Urinary bladder (tissue), 4 donors: ENCODE measurements around the gene CTNND1. TPM values are rescaled to one million over a fixed set of nuclear protein-coding genes. Genes with fewer than 3 reads are reported as not detected.
A peak's percentile ranks its signal among the peaks of the same experiment; 100 is the strongest.

Source experiments
- DNase-seq: peaks from one replicate; pipeline ENCODE4 v3.0.0-alpha.2; 2015; ENCODE audit errors: extremely low spot score
- H3K27ac ChIP-seq: one replicate; pipeline ENCODE4 v1.5.1; 2013; ENCODE audit warnings: low read depth, mild to moderate bottlenecking, moderate library complexity
- H3K36me3 ChIP-seq: one replicate; pipeline ENCODE4 v1.6.1; 2013; ENCODE audit warnings: mild to moderate bottlenecking, moderate library complexity; ENCODE audit not compliant: insufficient read depth
- H3K4me1 ChIP-seq: one replicate; pipeline ENCODE4 v1.6.1; 2013; ENCODE audit warnings: mild to moderate bottlenecking, moderate library complexity; ENCODE audit not compliant: insufficient read depth
- H3K4me3 ChIP-seq: one replicate; pipeline ENCODE4 v1.5.1; 2013; ENCODE audit warnings: low read depth, low read length
- WGBS: extraction: QIAGEN DNeasy Blood & Tissue Kit; methylation state at CpG from one replicate; pipeline ENCODE4 v1.1.7; 2013; 5-methylcytosine and 5-hydroxymethylcytosine counted together
- polyA plus RNA-seq: library from polyadenylated mRNA; stranded (reverse); fragments of 200-250 nt; gene quantifications from one replicate; pipeline ENCODE4 v1.2.3, GENCODE V29; 2013
- total RNA-seq: library from RNA; depleted of rRNA; stranded (reverse); fragments of >200 nt; gene quantifications from one replicate; pipeline ENCODE4 v1.2.3, GENCODE V29; 2014
- donor health status: healthy with polysubstance abuse.
- donor health status: healthy.

CTNND1 gene
- total and polyA plus RNA-seq, 2 donors, result 72.8 to 176 TPM

- H3K4me3 ChIP-seq, result no peak overlapping the region
- H3K27ac ChIP-seq, result peak overlapping the region; percentile 38
- peaks cover 2% of the 10 kb centered on the region for H3K36me3 ChIP-seq
- DNase-seq, result no peak
- peaks cover 5% of the 10 kb centered on the region for H3K4me1 ChIP-seq
These were observed 27.1 kb downstream of the CTNND1 start for GRCh38 chr11:57788703-57789088.

GRCh38 chr11:57791321-57792059 is 29.9 kb downstream of the CTNND1 start:
- H3K36me3 ChIP-seq, result peaks cover 3% of the 10 kb centered on the region
- H3K27ac ChIP-seq, result peak overlapping the region; percentile 53
- peaks cover 5% of the 10 kb centered on the region for H3K4me1 ChIP-seq
- DNase-seq, result no peak
- no peak overlapping the region for H3K4me3 ChIP-seq
- WGBS, result 86% methylated on average over 22 of the region's 22 CpGs

GRCh38 chr11:57792060-57792541 is 30.5 kb downstream of the CTNND1 start:
- H3K4me1 ChIP-seq, result peaks cover 5% of the 10 kb centered on the region
- peaks cover 6% of the 10 kb centered on the region for H3K36me3 ChIP-seq
- H3K4me3 ChIP-seq, result no peak overlapping the region
- no peak overlapping the region for H3K27ac ChIP-seq
- 72% methylated on average over 7 of the region's 7 CpGs for WGBS
- DNase-seq, result no peak

GRCh38 chr11:57792870-57793269 is 31.3 kb downstream of the CTNND1 start:
- H3K4me1 ChIP-seq, result peaks cover 3% of the 10 kb centered on the region
- H3K4me3 ChIP-seq, result no peak overlapping the region
- H3K27ac ChIP-seq, result peak overlapping the region; percentile 18
- DNase-seq, result no peak
- peaks cover 5% of the 10 kb centered on the region for H3K36me3 ChIP-seq

GRCh38 chr11:57793351-57794115 is 31.9 kb downstream of the CTNND1 start:
- DNase-seq, result no peak
- Histone ChIP-seq H3K36me3 (peaks cover 5% of the 10 kb centered on the region), H3K27ac (peak overlapping the region; percentile 18), H3K4me3 (no peak overlapping the region), H3K4me1 (peaks cover 3% of the 10 kb centered on the region)
- 61% methylated on average over 8 of the region's 8 CpGs for WGBS

- Histone ChIP-seq H3K4me1 (no peaks in the 10 kb centered on the region), H3K4me3 (no peak overlapping the region), H3K27ac (no peak overlapping the region), H3K36me3 (peaks cover 7% of the 10 kb centered on the region)
- no peak for DNase-seq
- WGBS, result 28% methylated on average over 1 of the region's 1 CpG
These were observed 37.4 kb downstream of the CTNND1 start for GRCh38 chr11:57798905-57799559.

GRCh38 chr11:57800444-57801182 is 39.0 kb downstream of the CTNND1 start:
- Histone ChIP-seq H3K36me3 (peaks cover 8% of the 10 kb centered on the region), H3K4me1 (no peaks in the 10 kb centered on the region), H3K27ac (no peak overlapping the region), H3K4me3 (no peak overlapping the region)
- WGBS, result 51% methylated on average over 4 of the region's 4 CpGs
- DNase-seq, result peak; percentile 79

GRCh38 chr11:57801183-57801485 is 39.5 kb downstream of the CTNND1 start:
- no peak overlapping the region for H3K27ac ChIP-seq
- H3K4me3 ChIP-seq, result no peak overlapping the region
- DNase-seq, result no peak
- peaks cover 7% of the 10 kb centered on the region for H3K36me3 ChIP-seq
- no peaks in the 10 kb centered on the region for H3K4me1 ChIP-seq

- no peak for DNase-seq
- Histone ChIP-seq H3K4me3 (no peak overlapping the region), H3K4me1 (no peaks in the 10 kb centered on the region), H3K27ac (no peak overlapping the region), H3K36me3 (peaks cover 5% of the 10 kb centered on the region)
- 70% methylated on average over 3 of the region's 3 CpGs for WGBS
These were observed 40.8 kb downstream of the CTNND1 start for GRCh38 chr11:57802411-57802810.

GRCh38 chr11:57804466-57804865 is 42.9 kb downstream of the CTNND1 start:
- H3K27ac ChIP-seq, result no peak overlapping the region
- DNase-seq, result no peak
- 89% methylated on average over 3 of the region's 3 CpGs for WGBS
- H3K4me3 ChIP-seq, result no peak overlapping the region
- H3K4me1 ChIP-seq, result no peaks in the 10 kb centered on the region
- H3K36me3 ChIP-seq, result peaks cover 8% of the 10 kb centered on the region

- Histone ChIP-seq H3K4me3 (no peak overlapping the region), H3K4me1 (no peaks in the 10 kb centered on the region), H3K36me3 (peaks cover 10% of the 10 kb centered on the region), H3K27ac (no peak overlapping the region)
- no peak for DNase-seq
- WGBS, result 85% methylated on average over 3 of the region's 3 CpGs
These were observed 44.2 kb downstream of the CTNND1 start for GRCh38 chr11:57805780-57806179.

GRCh38 chr11:57812634-57813033 is 51.0 kb downstream of the CTNND1 start:
- H3K27ac ChIP-seq, result no peak overlapping the region
- no peaks in the 10 kb centered on the region for H3K4me1 ChIP-seq
- peaks cover 14% of the 10 kb centered on the region for H3K36me3 ChIP-seq
- DNase-seq, result no peak
- no peak overlapping the region for H3K4me3 ChIP-seq
- WGBS, result 84% methylated on average over 6 of the region's 6 CpGs

GRCh38 chr11:57815476-57815875 is 53.9 kb downstream of the CTNND1 start:
- no peak overlapping the region for H3K4me3 ChIP-seq

More at GRCh38 chr11:57815476-57815875, 53.9 kb downstream of the CTNND1 start:
- Histone ChIP-seq H3K36me3 (peaks cover 10% of the 10 kb centered on the region), H3K4me1 (no peaks in the 10 kb centered on the region), H3K27ac (no peak overlapping the region)
- WGBS, result 78% methylated on average over 2 of the region's 2 CpGs
- no peak for DNase-seq
